GM18505 (cell line): Measurements from ENCODE around the gene SPECC1L.

Source experiments
- ATAC-seq: cut with Tn5 transposase; IDR thresholded peaks from one replicate; pipeline ENCODE4 v1.9.1; 2021; ENCODE audit not compliant: unreplicated experiment
- POLR2A ChIP-seq: IDR thresholded peaks from 4 replicates; pipeline ENCODE4 v1.6.1; 2011; ENCODE audit warnings: borderline replicate concordance; ENCODE audit not compliant: insufficient read depth, insufficient read length; ENCODE audit errors: extremely low read depth

The SPECC1L gene

DNA sequence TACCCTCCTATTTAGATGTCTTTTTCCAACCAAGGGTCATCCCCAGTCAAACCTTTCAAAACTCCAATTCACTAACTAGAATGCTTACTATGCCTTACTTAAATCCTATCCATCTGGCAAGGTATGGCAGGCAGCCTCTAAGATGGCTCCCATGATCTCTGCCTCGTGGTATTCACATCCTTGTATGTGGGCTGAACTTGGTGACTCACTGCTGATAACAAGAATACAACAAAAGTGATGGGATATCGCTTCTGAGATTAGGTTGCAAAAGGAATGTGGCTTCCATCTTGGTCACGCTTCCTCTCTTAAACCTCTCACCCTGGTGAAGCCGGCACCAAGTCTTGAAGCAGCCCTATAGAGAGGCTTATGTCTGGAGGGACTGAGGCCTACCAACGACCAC is 194.9 kb downstream of the SPECC1L start:
- TF ChIP-seq POLR2A: no peak
- ATAC-seq: no peak

DNA sequence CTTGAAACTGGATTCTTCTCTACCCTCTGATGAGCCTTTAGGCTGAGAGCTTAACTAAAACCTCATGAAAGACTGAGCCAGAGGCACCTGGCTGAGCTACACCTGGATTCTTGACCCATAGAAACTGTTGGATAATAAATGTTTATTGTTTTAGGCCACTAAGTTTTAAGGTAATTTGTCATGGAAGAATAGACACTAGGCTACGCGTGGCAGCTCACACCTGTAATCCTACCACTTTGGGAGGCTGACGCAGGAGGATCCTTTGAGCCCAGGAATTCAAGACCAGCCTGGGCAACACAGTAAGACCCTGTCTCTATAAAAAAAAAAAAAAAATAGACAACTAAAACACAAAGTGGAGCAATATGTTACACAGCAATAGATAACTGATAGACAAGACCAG is 195.3 kb downstream of the SPECC1L start:
- no peak for ATAC-seq
- no peak for TF ChIP-seq POLR2A

DNA sequence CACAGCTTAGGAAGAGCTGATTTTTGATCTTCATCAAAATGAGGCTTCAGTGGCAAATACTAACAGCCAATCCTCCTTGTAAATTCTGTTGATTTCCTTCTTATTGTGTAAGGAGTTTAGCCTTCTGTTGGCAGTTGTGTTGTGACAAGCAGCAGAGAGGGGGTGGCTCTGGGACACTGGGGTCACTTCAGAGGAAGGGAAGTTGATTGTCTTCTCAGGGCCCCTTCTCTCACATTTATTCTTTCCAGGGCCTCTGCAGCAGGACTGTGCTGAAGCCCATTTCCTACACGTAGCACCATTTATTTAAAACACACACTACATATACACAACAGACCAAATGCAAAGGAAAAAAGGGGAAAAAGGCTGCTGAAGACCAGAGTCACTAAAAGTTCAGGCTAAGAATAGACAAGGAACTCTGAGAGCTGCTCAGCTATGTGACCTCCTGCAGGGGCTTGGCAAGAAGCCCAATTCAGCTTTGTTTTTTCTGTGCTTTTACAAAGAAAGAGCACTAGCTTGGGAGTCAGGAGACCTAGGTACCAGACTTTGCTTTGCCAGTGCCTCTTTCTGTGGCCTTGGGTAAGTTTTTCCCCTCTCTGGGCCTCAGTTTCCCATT is 196.2 kb downstream of the SPECC1L start:
- TF ChIP-seq POLR2A: no peak
- ATAC-seq: no peak

DNA sequence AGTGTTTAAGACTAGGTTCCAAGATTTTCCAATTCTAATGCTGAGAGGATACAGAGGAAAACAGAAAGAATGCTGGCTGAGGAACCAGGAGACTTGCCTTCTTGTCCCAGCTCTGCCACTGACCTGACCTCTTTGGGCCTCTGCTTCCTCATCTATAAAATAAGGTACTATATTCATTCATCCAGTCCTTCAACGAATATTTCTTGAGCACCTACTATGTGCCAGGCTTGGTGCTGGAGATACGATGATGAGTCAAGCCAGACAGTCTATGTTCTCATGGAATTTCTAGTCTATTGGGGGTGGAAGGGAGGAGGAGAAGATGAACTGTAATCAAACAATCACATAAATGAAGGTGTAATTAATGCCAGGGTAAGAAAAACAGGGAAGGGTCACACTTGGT is 196.7 kb downstream of the SPECC1L start:
- no peak for TF ChIP-seq POLR2A
- ATAC-seq: no peak
